ENCODE results near the gene SCN3B.

Gene SCN3B

GRCh38 chr11:123593570-123593969 lies 60.9 kb downstream of the SCN3B start:
- no peak overlapping the region for H3K4me3 ChIP-seq (ENCODE audit: low read depth, low read length, poor library complexity, severe bottlenecking)
- H4K20me1 ChIP-seq (ENCODE audit: insufficient read depth, low read length) = no peaks in the 10 kb centered on the region
- no peaks in the 10 kb centered on the region for H3F3A ChIP-seq (ENCODE audit: insufficient read depth, low read length)
- H3K9ac ChIP-seq (ENCODE audit: low read length) = no peak overlapping the region
- H3K36me3 ChIP-seq (ENCODE audit: insufficient read depth, low read length) = no peaks in the 10 kb centered on the region
- no peak overlapping the region for H3K4me2 ChIP-seq (ENCODE audit: low read length)
- no peaks in the 10 kb centered on the region for H3K9me3 ChIP-seq (ENCODE audit: low read length)
- H3K27ac ChIP-seq (ENCODE audit: low read depth, low read length, poor library complexity, severe bottlenecking) = no peak overlapping the region
- no peaks in the 10 kb centered on the region for H3K4me1 ChIP-seq (ENCODE audit: insufficient read depth, low read length, severe bottlenecking)
- H2AFZ ChIP-seq (ENCODE audit: low read length) = no peak overlapping the region
- TF ChIP-seq CTCF (IDR thresholded peaks at IDR 0.05; ENCODE audit: low read length) (no peak), EZH2 (IDR thresholded peaks at IDR 0.05; ENCODE audit: borderline replicate concordance, low read length) (no peak)
- no peaks in the 10 kb centered on the region for H3K9me2 ChIP-seq (ENCODE audit: low read depth, low read length)
- H3K27me3 ChIP-seq (ENCODE audit: insufficient read depth, low read length) = peaks cover 5% of the 10 kb centered on the region; the same call in 1 of the 2 replicates
- no peaks in the 10 kb centered on the region for H3K79me2 ChIP-seq (ENCODE audit: insufficient read depth, low read length)

- Histone ChIP-seq H4K20me1 (ENCODE audit: insufficient read depth, low read length) (no peaks in the 10 kb centered on the region), H3K79me2 (ENCODE audit: insufficient read depth, low read length) (no peaks in the 10 kb centered on the region), H3K27me3 (ENCODE audit: insufficient read depth, low read length) (peaks cover 5% of the 10 kb centered on the region; the same call in 1 of the 2 replicates), H3K4me3 (ENCODE audit: low read depth, low read length, poor library complexity, severe bottlenecking) (no peak overlapping the region), H3K9ac (ENCODE audit: low read length) (no peak overlapping the region), H3K4me2 (ENCODE audit: low read length) (no peak overlapping the region), H3K36me3 (ENCODE audit: insufficient read depth, low read length) (no peaks in the 10 kb centered on the region), H3K9me3 (ENCODE audit: low read length) (no peaks in the 10 kb centered on the region), H3K27ac (ENCODE audit: low read depth, low read length, poor library complexity, severe bottlenecking) (no peak overlapping the region), H2AFZ (ENCODE audit: low read length) (no peak overlapping the region), H3K9me2 (ENCODE audit: low read depth, low read length) (no peaks in the 10 kb centered on the region), H3F3A (ENCODE audit: insufficient read depth, low read length) (no peaks in the 10 kb centered on the region), H3K4me1 (ENCODE audit: insufficient read depth, low read length, severe bottlenecking) (no peaks in the 10 kb centered on the region)
- TF ChIP-seq CTCF (IDR thresholded peaks at IDR 0.05; ENCODE audit: low read length) (no peak), EZH2 (IDR thresholded peaks at IDR 0.05; ENCODE audit: borderline replicate concordance, low read length) (no peak)
Measured at GRCh38 chr11:123590296-123590912, 64.0 kb downstream of the SCN3B start.

GRCh38 chr11:123588864-123589262 lies 65.6 kb downstream of the SCN3B start:
- no peaks in the 10 kb centered on the region for H4K20me1 ChIP-seq (ENCODE audit: insufficient read depth, low read length)
- no peaks in the 10 kb centered on the region for H3K9me3 ChIP-seq (ENCODE audit: low read length)
- peaks cover 5% of the 10 kb centered on the region; the same call in 1 of the 2 replicates for H3K27me3 ChIP-seq (ENCODE audit: insufficient read depth, low read length)
- no peak overlapping the region for H2AFZ ChIP-seq (ENCODE audit: low read length)
- H3K9ac ChIP-seq (ENCODE audit: low read length) = no peak overlapping the region
- no peak overlapping the region for H3K4me3 ChIP-seq (ENCODE audit: low read depth, low read length, poor library complexity, severe bottlenecking)
- no peaks in the 10 kb centered on the region for H3K36me3 ChIP-seq (ENCODE audit: insufficient read depth, low read length)
- H3K4me2 ChIP-seq (ENCODE audit: low read length) = no peak overlapping the region
- H3K9me2 ChIP-seq (ENCODE audit: low read depth, low read length) = no peaks in the 10 kb centered on the region
- H3K27ac ChIP-seq (ENCODE audit: low read depth, low read length, poor library complexity, severe bottlenecking) = no peak overlapping the region
- H3F3A ChIP-seq (ENCODE audit: insufficient read depth, low read length) = no peaks in the 10 kb centered on the region
- TF ChIP-seq EZH2 (IDR thresholded peaks at IDR 0.05; ENCODE audit: borderline replicate concordance, low read length) = no peak
- TF ChIP-seq CTCF (IDR thresholded peaks at IDR 0.05; ENCODE audit: low read length) = no peak
- H3K4me1 ChIP-seq (ENCODE audit: insufficient read depth, low read length, severe bottlenecking) = no peaks in the 10 kb centered on the region
- H3K79me2 ChIP-seq (ENCODE audit: insufficient read depth, low read length) = no peaks in the 10 kb centered on the region

All from OCI-LY1 (cell line).